GM18519 (cell line): ENCODE results near the gene NUP107.
"Not testable (repeated sequence)": the region's sequence is repeated elsewhere in the genome, so short reads cannot be mapped to it uniquely, and the experiment has no call there.

Experiments
- ATAC-seq: cut with Tn5 transposase; IDR thresholded peaks from one replicate; pipeline ENCODE4 v1.9.1; 2021; ENCODE audit warnings: mild to moderate bottlenecking, moderate library complexity; ENCODE audit not compliant: unreplicated experiment, low FRiP score

The NUP107 gene

DNA sequence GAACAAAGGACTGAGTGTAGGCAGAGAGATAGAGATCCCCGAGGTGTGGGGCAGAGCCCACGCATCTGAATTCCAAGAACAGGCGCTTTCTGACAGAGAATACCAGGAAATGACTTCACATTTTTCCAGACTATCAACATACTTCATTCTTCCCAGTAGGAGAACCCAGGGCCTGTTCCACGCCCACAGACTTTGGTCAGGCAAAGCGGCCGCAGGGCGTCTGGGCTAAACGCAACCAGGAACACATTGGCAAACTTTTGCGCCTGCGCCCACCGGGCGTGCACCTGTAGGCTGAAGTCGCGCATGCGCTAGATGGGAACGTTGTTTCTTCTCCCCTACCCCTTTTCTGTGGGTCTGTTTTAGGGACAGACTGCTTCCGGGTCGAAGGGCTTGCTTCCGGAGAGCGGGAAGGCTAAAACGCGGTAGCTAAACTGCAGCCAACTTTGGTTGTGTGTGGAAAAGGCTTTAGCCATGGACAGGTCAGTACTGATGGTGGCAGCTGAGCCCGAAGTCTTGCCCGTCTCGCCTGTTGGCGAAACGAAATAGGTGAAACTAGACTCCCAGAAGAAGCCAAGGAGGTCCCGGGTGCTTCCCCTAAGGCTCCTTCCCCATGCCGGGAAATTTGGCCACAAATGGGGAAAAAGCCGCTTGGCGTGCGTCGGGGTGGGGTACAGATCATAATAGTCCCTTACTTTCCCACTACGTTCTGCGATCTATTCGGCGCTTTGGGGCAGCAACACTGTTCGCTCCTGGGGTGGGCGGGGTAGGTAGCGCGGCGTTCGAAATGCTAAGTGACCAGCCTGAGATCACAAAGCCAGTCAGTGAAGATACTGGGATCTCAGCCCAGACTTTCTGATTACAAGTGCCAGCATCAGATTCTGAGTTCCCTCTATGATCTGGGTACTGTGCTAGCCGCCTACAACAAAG is at the start of gene NUP107:
Gene NUP107 (plus strand): TSS at position 384 of the 927 bp plus-strand sequence. CDS start 88 bp downstream, at position 472.
- peak; percentile 91 for ATAC-seq

DNA sequence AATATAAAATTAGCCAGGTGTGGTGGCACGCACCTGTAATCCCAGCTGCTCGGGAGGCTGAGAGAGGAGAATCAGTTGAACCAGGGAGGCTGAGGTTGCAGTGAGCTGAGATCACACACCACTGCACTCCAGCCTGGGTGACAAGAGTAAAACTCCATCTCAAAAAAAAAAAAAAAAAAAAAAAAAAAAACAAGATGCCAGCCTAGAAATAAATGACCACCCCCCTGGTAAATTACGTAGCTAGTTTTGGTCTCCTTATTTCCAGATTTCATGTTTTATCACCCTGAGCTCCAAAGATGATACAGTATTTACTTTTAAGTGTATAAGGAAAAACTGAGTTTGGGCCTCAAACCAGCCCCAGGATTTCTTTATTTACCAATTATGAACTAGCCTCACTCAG is 49.3 kb upstream of the NUP107 start:
- not testable (repeated sequence) for ATAC-seq

DNA sequence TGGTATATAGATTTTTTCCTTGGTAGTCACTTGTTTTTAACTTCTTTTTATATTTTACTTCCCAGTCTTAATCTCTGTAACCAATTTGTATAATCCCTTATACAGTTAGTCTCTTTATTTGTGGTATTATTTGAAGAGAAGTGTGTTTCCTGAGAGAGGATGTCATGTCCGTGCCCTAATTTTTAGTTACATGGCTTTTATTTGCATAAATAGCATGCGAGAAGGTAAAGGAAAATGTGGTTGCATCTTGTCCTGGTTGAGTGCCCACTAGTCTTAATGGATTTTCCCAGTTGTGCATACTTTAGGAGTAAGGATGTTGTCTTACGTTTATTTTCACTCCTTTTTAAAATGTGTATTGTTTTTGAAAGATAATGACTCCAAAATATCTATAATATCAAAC is 48.6 kb upstream of the NUP107 start:
- ATAC-seq = no peak

DNA sequence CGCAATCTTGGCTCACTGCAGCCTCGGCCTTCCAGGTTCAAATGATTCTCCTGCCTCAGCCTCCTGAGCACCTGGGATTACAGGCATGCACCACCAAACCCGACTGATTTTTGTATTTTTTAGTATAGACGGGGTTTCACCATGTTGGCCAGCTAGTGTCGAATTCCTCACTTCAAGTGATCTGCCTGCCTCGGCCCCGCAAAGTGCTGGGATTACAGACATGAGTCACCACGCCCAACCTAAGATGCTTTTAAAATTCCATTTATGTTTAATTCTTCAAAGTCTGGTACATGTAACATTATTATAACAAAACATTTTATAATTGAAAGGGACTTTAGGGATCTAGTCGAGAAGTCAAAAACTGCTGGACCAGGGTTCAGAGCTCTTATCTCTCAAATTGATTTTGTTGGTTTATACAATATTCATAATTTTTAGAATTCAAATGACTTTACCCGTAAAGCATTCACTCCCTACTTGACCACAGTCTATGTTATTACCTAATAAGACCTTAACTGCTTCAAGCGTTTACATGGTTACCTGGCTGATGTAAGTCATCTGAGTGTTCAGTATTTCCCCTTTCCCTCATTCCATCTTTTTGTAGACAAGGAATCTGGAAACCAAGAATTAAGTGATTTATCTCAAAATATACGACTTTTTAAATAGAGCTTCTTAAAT is 47.9 kb upstream of the NUP107 start:
- ATAC-seq = no peak

DNA sequence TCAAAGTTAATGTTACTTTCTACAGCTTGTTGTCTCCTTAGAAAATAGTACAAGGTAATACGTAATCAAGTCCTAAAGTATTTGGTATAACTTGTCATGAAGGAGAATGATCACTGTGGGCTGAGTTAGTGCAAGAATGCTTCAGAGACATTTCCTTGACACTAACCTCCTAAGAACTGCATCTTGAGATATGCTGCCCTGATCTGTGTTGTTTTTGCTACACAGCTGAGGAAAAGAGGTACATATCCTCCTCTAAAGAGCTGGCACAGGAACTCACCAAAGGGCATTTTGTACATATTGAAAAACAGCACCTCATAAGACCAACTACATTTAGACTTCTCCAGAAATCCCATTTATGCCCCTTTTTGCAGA is 47.4 kb upstream of the NUP107 start:
- ATAC-seq = no peak

DNA sequence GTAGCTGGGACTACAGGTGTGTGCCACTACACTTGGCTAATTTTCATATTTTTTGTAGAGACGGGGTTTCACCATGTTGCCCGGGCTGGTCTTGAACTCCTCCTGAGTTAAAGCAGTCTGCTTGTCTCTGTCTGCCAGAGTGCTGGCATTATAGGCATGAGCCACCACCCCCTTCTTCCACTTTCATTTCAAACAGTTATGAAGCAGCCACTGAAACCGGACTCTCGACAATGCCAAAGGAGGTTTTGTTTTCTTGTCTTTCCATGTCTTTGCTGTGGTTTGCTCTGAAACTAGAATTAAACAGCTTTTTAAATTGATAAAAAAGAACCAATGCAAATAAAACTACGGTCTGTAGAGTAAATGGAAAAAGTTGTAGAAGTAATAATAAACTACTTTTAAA is 45.6 kb upstream of the NUP107 start:
- ATAC-seq = peak; percentile 70

DNA sequence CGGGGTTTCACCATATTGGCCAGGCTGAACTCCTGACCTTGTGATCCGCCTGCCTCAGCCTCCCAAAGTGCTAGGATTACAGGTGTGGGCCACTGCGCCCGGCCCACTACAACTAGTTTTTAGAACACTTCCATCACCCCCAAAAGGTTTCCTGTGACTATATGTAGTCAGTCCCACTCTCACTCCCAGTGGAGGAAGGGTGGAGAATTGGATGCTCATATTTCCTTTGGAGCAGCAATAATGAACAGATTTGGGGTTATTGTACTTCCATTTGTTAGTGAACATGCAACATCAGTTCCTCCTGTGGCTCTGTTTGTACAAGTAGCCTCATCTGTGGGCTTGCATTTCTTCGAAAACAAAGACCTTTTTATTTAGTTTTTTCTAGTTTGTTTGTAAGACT is 40.3 kb upstream of the NUP107 start:
- ATAC-seq = no peak

DNA sequence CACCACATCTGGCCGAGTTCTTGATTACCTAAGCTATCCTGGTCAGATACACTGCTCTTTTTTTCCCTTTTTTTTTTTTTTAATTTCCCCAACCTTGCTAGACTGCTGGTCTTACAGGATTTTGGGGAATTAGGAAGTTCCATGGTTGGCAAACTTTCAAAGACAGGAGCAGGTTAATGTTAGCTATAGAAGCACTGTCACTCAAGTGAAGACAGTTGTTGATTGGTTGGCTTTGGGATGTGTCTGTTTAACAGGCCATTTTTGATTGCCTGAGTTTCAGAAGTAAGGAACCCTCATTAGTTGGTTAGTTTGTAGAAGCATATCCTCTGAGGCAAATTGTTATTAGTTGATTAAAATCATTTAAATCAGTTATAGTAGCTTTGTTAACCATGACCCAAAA is 39.3 kb upstream of the NUP107 start:
- ATAC-seq = no peak

DNA sequence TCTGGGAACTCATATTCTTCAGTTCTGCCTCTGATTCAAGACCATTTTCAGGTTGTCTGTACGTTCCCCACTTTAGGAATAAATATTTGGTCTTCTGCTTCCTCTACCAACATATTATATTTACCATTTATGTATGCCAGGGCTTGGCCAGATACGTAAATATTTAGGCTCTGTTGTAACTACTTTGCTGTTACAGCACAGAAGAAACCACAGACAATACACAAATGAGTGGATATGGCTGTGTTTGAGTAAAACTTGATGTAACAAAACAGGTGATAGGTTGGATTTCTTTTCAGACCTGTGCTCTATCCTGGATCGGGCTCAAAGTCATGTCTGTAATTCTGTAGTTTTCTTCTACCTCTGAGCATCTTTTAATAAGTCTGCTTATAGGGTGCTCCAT is 38.6 kb upstream of the NUP107 start:
- ATAC-seq = no peak

DNA sequence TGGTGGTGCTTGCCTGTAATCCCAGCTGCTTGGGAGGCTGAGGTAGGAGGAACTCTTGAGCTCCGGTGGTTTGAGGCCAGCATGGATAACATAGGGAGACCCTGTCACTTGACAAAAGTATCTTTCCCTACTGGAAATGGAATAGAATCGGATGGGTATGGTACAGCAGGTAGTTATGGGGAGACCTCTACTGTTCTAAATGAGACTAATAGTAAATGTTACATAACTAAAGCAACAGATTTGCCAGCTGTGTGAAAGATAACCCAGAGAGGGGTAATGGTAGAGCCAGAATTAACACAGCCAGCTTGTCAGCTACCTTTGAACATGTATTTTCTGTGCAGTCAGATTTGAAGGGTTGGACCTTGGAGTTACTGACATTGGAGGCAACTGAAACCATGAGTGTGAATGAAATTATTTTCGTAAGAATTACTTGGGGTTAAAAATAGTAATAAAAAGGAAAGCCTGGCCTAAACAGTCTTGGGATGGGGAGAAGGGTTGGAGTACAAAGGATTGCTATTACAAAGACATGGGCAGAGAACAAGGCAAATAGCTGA is 21.7 kb upstream of the NUP107 start:
- no peak for ATAC-seq

DNA sequence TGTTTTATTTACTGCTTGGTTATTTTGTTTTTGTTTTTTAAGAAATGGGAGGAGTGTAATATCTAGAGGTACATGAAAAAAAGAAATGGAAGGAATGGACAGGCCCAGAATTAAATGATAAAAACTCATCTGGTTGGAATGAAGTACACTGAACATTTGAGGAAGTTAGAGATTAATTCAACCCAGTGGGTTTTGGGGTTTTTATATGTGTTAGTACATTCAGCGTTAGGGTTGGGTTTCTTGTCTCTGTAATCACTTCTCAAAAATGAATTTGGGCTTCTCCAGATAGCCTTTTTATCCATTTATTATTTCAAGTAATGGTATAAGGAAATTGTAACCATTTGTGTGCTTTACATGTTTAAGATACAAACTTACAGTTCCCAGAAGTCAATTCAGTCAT is 19.5 kb upstream of the NUP107 start:
- no peak for ATAC-seq

DNA sequence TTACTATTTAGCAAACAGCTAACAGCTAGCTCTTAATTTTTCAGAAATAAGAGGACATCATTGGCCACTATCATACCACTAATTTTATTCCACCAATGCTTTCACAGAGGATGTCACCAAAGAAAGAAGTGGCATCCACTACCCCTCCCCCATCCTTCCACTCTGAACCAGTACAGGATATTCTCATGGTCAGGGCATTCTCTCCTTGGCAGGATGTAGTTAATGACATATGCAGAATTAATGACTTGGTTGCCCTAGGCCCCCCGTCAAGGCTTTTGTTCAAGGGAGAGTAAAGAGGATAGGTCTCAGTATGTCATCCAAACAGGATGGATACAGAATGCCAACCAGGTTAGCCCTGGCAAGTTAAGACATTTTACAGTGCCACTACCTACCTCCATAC is 18.9 kb upstream of the NUP107 start:
- ATAC-seq = no peak

DNA sequence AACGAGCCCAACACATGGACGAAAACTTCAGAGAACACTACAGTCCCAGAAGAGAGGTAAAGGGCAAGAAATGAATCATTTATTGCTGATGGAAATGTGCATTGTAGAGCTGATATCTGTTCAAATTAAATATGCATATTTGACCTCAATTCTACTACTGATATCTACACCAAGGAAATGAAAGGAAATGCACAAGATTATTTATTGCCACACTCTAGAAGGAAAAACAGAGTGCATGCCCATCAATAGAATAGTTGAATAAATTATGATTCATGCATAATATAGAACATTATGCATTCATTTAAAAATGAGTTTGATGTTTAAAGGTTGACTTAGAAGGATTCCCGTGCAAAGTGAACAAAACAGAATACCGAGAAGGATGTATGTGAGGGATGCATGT is 15.6 kb upstream of the NUP107 start:
- no peak for ATAC-seq

DNA sequence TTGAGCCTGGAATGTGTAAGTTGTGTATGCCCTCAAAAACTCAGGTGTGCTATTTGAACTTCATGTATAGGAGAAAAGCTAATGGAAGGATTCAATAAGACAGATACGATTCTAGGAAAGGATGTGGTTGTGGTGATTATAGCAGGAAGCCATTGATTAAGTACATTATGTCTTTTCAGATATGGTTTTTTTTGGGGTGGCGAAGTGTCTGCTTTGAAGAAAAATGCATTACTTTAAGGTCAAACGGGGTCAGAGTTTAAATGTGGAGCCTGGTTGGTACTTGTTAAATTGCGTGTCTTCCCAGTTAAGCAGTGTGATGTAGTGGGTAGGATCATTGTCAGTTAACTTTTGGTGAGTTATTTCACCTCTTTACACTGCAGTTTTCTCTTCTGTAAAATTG is 13.0 kb upstream of the NUP107 start:
- no peak for ATAC-seq

DNA sequence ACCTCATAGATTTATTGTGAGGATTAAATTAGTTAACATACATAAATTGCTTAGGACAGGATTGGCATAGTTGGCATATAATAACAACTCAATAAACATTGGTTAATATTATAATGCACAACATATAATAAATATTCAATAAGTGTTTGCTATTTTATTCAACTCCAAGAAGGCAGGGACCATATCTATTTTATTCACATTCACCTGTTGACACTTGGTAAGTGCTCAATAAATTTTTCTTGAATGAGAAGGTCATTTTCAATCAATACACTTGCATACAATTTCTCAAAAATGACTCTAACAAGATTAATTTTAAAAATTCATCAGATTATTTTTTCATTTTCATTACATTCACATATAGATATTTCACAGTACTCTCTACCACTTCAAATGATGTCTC is 12.4 kb upstream of the NUP107 start:
- ATAC-seq = no peak

DNA sequence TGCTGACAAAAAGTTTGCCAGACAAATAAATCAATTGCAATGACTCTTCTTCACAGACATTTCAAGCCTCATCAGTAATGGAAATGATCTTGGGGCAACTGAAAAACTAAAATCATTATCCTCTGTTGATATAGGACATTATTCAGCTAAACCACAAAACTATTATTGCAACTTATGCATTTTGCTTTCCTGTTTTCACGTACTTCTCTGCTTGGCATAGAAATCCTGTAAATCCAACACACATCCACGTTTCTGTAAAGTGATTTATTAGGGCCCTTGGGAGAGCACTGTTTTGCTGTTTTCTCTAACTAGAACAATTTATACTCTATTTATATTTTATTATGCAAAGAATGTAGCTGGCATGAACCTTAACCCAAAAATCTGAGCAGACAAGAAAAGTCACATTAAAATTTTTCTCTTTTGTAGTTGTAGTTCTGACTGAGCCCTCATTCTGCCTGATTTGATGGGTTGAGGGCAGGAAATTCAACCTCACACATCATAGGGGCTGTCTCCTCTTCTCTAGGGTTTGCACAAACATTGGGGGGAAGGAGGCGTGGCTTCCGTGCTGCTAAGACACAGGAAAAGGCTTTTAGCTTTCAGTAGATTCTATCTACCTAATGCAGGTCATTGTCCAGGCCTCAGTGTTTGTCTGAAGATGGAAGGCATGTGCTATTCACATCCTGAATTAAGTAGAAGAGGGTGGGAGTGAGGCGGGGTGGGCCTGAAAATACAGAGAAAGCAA is 11.5 kb upstream of the NUP107 start:
- no peak for ATAC-seq

DNA sequence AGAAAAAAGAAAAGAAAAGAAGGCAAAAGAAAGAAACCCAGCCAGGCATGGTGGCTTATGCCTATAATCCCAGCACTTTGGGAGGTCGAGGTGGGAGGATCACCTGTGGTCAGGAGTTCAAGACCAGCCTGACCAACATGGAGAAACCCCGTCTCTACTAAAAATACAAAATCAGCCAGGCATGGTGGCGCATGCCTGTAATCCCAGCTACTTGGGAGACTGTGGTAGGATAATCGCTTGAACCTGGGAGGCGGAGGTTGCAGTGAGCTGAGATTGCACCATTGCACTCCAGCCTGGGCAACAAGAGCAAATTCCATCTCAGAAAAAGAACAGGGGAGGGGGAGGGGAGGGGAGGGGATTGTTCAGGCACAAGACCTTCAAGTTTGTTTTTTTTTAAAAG is 9.9 kb upstream of the NUP107 start:
- not testable (repeated sequence) for ATAC-seq

DNA sequence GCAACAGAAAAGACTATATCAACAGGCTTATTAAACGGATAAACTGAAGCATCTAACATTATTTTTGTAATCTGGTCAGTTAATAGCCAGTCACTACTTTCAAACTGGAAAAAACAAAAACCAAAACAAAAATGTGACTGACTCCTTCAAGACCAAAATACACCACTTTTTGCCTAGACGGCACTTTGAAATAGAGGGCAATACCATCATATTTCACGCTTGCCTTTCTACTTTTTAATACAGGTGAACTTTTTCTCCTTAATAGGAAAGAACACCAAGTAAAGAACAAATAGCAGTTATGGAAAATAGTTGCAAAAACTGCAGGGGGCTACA is 550 bp upstream of the NUP107 start:
- no peak for ATAC-seq

DNA sequence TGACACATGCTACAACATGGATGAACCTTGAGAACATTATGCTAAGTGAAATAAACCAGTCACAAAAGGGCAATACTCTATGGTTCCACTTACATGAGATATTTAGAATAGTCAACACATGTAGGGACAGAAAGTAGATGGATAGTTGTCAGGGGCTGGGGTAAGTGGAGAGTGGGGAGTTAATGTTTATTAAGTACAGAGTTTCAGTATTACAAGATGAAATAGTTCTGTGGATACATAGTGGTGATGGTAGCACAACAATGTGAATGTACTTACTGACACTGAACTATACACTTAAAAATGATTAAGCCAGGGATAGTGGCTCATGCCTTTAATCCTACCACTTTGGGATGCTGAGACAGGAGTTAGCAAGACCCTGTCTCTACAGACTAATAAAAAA is 8.7 kb downstream of the NUP107 start:
- no peak for ATAC-seq

DNA sequence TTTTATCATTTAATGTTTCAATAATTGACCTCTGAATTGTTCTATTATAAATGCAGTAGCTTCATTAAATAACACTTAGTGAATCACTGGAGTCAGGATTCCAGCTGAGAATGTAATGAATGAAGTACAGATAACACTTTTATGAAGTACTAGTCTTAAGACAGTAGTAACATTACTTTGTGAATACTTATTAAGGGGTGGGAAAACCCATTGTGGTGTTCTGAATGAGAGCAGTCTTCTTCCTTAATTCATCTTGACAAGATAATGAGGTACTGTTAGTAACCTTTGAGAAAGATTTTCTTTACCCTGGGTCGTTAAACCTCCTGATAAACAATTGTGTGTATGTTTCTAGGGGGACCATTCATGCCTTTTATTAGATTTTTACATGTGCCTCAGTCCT is 12.7 kb downstream of the NUP107 start:
- no peak for ATAC-seq

DNA sequence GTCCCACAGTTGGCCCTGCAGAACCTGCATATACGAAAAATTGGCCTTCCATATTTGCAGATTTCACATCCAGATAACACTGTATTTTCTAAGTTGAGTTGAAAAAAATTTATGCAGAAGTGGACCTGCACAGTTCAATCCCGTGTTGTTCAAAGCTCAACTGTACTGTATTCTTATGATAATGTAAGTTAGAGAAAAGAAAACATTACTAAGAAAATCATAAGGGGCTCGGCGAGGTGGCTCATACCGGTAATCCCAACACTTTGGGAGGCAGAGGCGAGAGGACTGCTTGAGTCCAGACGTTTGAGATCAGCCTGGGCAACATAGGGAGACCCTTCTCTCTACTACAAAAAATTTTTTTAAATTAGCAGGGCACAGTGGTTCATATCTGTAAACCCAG is 41.0 kb downstream of the NUP107 start:
- ATAC-seq = no peak
